Stimulated activated CD4-positive, alpha-beta T cell treated with anti-CD3 and anti-CD28 coated beads, Interleukin-15, amount 100 ng/mL, for 1 hour (primary cell): ENCODE results near the gene URB2.
"Not testable (repeated sequence)": the region's sequence is repeated elsewhere in the genome, so short reads cannot be mapped to it uniquely, and the experiment has no call there.

Source experiments
- DNase-seq, 2 donors: peaks; one replicate each; pipeline ENCODE4 v3.0.0-alpha.2; 2020; ENCODE audit warnings: low read depth in 1 of 2, low spot score in 1 of 2

URB2 gene

GRCh38 chr1:229689904-229690303, 63.9 kb downstream of the URB2 start:
- DNase-seq, result no peak

- no peak for DNase-seq
Observed at GRCh38 chr1:229690662-229691061, 64.6 kb downstream of the URB2 start.

DNA sequence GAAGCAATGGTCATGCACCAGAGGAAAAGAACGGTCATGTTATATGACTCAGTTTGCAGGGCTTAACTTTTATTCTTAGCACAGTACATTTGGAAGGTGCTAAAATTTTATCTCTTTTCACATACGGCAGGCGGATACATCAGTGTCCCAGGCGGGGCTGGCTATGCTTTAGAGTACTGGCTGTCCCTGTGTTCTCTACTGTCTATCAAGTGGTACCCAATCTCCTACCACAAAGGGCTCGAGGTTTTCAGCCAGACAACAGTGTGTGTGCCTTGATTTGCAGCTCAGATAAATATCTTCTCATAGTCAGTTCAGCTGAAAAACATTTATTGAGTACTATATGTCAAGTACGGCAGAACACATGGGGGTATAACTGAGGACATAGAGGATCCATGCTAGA, 65.3 kb downstream of the URB2 start:
- DNase-seq, result no peak

DNA sequence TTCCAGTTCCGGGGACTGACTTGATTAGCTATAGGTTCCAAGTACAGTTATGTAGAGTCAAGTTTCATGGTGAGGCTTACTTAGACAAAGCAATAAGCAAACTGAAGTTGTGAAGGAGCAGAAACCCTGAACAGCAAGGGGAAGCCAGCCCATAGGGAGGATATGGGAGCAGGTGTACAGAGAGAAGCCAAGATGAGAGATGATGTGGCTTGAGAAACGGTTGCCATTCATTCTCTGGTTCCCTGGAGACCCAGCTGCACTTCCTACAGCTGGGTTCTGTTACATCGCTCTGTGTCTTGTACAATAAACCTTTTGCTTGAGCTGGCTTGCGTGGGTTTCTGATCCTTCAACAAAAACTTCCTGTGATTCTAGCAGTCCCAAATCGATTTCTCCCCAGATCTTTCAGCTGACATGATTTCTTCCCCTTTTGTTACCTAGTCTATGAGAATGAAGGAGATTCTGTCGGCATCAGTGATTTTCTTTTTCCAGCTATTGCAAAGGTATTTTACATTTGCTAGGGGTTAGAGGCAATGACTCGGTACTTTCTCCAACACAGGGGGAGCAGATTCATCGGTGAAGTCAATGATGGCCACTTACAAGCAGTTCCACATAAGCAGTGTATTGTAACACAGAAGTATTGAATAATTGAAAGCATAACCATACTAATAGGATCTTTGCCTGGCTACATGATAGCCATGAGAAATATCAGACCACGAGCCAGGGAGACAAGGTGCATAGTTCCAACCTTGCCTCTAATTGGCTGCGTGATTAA, 67.3 kb downstream of the URB2 start:
- no peak for DNase-seq

- no peak for DNase-seq
Observed at GRCh38 chr1:229694053-229694693, 68.1 kb downstream of the URB2 start.

DNA sequence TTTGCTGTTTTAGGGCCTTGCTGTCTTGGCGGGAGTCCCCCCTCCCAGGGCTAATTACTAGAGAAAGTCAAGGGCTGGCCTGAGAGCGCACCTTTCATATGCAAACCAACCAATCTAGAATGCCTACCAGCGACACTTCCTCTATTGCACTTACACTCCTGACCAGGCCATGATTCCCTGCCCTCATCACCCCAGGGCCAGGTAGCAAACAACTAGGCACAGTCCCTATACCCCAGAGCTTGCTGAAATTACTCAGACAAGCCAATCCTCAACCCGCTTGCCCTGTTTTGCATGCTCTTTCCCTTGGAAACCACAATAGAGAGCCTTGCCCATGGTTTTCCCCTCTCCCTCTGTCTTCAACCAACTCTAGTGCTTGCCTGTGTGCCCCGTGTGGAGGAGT, 70.3 kb downstream of the URB2 start:
- DNase-seq, result no peak

- no peak for DNase-seq
Observed at GRCh38 chr1:229699613-229700267, 73.7 kb downstream of the URB2 start.

DNA sequence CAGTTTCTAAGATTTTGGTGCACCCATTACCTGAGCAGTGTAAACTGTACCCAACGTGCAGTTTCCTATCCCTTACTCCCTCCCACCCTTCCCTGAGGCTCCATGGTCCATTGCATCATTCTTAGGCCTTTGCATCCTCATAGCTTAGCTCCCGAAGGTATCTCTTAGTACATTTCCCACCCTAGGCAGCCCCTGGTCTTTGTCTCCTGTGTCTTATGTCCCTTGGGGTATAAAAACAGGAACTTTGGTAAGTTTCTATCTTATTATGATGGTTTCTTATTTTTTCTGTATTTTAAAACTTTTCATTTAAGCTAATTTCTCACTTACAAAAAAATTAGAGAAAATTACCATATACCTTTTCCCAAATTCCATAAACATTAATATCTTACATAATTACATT, 78.1 kb downstream of the URB2 start:
- DNase-seq, result no peak

DNA sequence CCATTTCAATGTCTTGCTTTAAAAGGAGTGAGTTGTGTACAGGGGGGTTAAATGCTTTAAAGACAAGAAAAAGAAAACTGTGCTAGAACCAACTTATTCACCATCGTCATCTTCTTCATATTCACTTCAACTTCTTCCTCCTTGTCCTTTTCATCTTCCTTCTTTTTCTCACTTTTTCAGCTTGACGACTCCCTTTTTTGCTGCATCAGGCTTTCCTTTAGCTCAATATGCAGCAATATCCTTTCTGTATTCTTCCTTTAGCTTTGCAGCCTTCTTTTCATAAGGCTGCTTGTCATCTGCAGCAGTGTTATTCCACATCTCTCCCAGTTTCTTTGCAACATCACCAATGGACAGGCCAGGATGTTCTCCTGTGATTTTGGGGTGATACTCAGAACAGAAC, 79.1 kb downstream of the URB2 start:
- DNase-seq, result not testable (repeated sequence)

GRCh38 chr1:229707127-229707526, 81.1 kb downstream of the URB2 start:
- DNase-seq, result not testable (repeated sequence)

DNA sequence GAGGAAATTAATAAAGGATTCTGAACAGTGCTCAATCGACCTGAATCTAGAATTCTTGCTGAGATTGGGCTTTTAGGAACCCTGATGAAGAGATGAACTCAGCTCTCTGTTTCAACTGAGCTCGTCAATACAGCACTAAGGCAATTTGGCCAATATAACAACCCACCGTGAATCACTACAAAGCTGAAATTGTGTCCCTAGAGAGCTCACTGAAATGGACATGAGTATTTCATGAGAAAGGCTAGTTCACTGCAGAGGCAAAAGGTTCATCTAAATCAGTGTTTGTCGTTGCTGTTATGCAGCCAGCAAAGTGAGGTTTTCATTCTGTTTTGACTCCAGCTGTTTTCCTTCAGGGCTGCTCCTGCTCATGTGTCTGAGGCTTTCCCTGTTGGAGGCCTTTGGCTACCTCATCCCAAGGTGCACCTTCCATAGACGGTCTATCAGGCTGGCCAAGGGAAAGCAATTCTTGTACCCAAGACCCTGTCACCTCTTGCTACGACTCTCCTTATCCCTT, 83.5 kb downstream of the URB2 start:
- DNase-seq, result no peak
